ENCODE measurements around the gene OTUD6A.

The OTUD6A gene, protein sequence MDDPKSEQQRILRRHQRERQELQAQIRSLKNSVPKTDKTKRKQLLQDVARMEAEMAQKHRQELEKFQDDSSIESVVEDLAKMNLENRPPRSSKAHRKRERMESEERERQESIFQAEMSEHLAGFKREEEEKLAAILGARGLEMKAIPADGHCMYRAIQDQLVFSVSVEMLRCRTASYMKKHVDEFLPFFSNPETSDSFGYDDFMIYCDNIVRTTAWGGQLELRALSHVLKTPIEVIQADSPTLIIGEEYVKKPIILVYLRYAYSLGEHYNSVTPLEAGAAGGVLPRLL

DNA sequence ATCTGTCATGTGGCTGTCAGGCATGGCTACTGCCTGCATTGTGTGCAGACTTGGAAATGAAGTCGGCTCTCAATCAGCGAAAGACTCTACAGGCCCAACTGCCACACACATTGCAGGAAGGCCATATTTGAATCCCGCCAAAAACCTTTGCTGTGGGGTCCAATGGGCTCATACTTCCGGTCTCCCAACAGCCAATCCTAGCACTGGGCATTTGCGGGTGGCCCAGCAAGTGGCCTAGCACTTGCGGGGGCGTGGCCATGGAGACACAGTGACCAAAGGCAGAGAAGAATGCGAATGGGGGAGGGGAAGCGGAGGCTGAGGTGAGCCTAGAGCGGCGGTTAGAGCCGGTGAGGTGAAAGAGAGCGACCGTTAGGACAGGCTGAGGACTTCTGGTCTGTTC lies at the start of gene OTUD6A:
Gene OTUD6A (plus strand): TSS at position 382 of the 400 bp plus-strand sequence. CDS start 68 bp downstream, outside the sequence.
- DNase-seq = no peak

DNA sequence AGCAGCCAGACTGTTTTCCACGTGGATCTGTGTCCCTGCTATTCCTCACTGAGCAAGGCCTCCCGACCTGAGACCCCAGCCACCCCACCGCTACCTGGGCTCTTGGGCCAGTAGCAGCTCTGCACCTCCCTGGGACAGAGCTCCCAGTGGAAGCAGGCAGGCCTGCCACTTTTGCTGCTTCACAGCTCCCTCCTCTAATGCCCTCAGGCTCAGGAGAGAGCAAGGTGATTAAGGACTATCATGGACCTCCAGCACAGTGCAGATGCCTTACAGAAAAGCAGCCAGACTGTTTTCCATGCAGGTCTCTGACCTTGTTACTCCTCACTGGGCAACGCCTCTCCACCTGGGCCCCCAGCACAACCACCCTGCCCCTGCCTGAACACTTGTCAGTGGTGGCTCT lies 49.5 kb upstream of the OTUD6A start:
- no peak for DNase-seq

DNA sequence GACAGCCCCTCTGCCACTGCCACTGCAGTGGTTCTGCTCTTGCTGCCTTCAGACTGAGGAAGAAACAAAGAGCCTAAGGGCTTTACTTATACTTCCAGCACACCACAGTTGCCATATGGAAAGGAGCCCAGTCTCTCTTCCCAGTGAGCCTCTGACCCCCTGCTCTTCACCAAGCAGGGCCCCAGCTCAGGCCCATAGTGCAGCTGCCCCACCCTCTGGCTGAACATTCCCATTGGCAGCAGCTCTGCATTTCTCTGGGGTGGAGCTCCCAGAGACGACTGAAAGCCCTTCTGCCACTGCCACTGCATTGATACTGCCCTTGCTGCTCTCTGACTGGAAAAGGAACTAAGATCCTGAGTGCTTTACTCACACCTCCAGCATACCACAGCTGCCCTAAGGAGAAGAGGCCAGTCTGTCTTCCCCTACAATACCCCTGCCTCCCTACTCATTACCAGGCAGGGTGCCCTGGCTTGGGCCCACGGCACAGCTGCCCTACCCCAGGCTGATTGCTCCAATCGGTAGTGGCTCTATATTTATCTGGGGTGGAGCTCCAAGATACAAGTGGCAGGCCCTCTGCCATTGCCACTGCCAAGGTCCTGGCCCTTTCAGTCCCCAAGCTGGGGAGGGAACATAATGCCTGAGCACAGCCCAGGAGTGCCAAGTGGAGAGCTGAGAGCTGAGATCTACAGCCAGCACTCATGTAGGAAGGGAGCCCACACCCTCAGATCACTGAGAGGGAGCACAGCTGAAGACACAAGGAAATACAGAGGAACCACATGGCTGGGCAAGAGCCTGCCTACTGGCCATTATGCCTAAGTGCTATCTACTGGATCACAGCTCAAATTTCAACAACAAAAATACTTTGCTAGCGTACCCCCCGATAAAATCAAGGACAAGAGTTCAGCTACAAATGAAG lies 48.5 kb upstream of the OTUD6A start:
- no peak for DNase-seq

DNA sequence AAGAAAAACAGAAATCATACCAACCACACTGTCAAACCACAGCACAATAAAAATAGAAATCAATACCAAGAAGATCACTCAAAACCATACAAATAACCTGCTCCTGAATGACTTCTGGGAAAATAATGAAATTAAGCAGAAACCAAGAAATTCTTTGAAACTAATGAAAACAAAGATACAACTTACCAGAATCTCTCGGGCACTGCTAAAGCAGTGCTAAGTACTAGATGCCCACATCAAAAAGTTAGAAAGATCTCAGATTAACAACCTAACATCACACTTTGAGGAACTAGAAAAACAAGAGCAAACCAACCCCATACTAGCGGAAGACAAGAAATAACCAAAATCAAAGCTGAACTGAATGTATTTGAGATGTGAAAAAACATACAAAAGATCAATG lies 45.7 kb upstream of the OTUD6A start:
- no peak for DNase-seq

DNA sequence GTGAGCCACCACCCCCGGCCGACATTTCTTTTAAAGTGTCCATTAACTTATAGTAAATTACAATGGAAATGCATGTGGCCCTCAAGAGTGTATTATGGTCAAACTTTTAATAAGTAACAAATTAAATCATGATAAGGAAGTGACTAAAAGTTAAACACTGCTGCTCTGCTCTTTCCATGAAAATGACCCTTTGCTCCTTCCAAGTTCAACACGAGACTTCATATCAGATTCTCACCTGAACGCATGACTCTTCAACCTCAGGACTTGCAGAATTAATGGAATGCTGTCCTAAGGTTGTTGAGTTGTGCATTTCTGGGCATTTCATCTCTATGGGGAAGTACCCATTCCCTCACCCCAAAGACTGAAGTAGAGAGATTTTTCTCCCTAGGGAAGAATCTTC lies 39.6 kb upstream of the OTUD6A start:
- DNase-seq = no peak

DNA sequence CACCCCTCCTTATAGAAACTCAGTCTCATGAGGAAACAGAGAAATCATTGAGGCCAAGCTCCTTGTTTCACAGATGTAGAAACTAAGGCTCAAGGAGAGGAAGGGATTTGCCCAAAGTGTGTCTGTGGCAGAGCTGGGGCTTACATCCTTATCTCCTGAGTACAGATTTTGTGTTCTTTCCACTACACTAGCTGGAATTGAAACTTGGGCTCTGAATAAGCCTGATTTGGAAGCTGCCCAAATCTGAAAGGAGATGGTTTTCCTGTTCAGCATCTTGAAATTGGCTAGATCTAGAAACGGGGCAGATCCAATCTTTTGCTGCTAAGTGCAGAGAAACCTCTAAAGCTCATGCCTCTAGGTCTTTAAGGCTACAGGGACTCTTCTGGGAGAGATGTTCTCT lies 36.8 kb upstream of the OTUD6A start:
- DNase-seq = no peak

DNA sequence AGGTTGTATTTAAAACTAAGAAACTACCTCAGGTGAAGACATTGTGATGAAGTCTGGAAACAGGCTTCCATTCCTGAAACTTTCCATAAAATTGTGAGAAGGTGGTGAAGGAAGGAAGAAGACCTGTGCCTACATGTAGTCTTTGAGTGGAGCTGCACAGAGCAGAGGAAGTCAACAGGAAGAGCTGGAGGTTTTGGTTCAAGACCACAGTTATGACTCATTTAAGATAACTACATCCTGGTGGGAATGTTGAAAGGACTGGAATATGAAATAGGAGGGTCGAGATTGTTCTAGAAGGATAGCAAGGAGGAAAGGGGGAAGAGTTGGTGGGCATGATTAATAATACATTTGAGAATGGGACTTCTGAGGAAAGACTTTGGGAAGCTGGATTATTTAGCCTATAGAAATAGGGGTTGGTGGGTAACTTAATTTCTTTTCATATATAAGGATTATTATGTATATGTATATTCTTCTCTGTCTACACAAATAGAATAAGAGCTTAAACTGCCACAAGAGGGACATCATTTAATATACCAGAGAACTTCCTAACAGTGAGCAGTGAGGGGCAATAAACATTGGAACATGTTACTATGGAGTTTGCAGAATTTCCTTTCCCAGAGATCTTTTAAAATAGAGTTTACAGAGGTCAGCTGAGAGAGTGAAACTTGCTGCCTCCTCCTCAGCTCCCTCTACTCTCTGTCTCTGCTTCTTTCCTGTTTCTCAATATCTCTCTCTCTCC lies 36.0 kb upstream of the OTUD6A start:
- no peak for DNase-seq

DNA sequence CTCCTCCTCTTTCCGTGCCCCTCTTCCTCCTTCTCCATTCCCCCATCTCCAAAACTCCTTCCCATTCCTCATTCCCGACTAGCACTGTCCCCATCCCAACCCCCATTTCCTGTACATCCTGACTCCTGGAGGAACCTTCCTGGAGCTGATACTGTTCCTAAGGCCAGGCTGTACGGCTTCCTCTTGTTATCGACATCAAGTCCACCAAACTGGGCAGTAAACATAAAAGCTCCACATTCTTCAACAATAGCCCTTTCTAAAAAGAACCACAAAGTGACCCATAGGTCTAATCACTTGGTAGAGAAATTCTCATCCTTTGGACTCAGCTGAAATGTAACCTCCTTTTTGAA lies 35.4 kb upstream of the OTUD6A start:
- no peak for DNase-seq

DNA sequence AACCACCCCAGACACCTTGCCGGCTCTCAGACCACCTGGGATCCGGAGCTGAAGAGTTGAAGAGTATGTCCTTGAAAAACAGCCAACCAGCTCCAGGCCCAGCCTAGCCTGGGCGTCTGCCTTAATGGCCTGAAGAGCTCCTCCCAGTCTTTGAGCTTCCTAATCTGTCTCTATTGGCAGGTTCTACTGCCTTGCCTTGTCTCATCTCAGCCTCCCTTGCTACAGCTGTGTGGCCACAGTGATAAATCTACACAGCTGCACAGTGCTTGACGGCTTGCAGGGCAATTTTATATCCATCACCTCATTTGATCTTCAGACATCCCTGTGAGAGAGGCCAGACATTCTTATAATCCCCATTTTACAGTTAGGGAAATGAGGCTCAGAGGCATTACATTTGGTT lies 32.4 kb upstream of the OTUD6A start:
- no peak for DNase-seq

DNA sequence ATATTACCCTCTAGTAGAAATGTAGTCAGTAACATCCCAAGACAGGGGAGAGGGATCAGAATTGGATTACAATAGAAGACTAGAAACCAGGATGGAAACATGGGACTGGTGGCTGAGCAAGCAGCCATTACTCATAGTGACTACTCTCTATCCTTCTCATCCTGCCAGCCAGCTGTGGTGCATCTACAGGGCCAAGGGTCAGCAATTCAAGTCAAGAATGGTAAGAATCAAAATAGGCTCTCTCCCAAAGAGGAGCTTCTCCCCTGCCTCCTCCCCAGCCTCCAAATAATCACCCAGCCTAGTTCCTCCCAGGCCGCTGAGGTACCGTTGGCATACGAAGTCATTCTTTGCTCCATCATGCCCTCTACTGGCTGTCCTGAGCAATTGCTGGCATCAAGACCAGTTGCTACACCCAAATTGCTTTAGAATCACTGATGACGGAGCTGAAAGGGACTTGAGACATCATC lies 31.9 kb upstream of the OTUD6A start:
- no peak for DNase-seq

DNA sequence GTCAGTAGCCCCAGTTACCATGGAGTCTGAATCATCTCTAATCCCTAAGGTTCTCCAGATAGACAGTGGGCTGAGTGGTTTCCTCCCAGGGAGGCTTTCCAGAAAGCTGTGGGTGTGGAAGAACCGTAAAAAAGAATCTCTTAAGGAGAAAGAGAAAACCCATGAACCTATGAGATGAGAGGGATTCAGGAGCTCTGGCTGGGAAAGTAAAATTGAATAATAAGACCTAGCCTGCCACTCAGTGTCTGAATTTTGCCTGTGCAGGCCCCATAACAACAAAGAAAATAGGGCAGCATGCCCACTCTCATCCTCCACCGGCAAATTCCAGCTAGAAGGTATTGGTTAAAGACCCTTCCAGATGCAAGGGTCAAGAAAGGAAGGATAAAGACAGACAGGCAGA lies 29.5 kb upstream of the OTUD6A start:
- no peak for DNase-seq

DNA sequence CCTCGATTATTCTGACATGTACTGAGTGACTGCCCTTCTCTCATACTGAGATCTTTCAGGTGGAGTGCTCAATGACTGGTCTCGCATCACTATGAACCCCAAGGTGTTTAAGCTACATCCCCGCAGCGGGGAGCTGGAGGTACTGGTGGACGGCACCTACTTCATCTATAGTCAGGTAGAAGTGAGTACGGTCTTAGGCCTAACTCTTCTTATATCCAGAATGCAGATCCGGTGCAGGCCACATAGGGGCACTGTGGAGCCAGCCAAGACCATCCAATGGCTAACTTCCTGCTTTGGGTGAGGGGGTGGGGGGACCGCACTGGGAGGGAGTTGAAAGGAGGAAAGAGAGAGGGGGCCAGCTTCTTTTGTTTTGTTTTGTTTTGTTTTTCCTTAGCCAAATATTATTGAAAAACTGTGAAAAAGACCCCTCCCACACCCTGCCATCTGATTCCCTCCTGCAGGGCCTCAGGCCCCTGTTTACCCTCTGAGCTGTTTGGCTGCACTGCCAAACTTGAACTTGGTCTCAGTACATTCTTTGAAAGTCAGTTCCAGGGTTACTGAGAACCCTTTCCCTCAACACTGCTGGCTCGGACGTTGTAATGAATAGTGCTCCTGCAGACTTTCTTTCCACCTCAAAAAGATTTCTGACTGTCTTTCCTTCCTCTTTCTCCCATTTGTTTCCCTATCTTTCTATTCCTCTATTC lies 28.8 kb upstream of the OTUD6A start:
- no peak for DNase-seq

DNA sequence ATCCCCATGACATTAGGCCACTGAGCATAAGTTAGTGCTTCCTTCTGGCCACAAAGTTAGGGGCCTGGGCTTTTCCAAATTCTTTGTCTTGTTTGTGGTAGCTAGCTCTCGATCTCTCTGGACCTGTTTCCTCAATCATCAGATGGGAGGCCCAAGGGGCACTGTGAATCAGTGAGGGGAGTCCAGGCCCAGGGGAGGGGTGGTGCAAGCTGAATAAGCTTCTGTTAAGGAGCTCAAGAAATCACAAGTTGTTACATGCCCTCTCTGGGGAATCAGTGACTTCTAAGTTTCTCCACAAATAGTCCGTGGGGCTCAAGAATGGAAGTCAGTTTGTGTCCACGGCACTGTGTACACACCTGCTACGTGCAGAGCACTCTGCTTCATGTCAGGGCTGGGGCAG lies 27.6 kb upstream of the OTUD6A start:
- no peak for DNase-seq

DNA sequence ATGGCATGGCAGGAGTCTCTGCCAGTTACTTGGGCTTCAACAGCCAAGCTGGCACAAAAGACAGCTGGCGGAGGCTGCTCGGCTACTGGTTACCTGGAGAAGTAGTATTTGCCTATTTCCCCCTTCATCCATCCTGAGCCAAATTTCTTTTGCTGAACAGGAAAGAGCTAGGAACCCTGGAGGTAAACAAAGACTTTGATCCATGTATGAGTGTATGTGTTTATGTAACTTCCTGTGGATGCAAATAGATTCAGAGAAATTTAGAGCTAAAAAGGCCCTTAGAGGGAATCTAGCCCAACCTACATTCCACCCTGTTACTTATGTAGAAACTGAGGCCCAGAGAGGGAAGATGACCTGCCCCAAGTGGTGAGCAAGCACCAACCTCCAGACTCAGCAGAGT lies 23.7 kb upstream of the OTUD6A start:
- no peak for DNase-seq

DNA sequence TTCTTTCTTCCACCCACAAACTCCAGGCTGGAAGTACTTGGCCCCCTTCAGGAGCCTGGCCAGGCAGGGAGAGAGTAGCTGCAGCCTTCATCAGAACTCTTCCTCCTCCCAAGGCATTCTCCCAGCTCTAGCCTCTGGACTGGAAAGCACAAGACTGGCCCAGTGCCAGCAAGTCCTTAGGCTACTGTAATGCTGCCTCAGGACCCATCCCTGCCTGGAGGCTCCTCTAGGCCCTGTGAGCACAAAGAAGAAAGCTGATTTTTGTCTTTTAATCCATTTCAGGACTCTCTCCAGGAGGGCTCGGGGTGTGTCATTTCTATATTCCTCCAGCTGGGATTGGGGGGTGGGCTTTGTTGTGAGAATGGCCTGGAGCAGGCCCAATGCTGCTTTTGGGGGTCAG lies 23.3 kb upstream of the OTUD6A start:
- DNase-seq = no peak

DNA sequence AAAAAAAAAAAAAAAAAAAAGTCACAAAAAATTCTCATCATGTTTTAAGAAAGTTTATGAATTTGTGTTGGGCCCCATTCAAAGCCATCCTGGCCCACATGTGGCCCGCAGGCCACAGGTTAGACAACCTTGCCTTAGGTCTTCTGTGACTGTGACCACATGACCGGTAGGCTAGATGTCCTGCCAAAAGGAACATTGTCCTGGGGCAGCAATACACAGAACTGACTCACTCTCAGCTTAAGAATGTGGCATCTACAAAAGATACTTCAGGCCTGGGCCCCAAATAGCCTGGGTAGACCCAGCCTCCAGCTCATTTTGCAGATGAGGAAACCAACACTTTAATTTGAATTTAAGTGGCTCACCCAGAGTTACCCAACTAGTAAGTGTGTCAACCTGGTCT lies 22.5 kb upstream of the OTUD6A start:
- no peak for DNase-seq

DNA sequence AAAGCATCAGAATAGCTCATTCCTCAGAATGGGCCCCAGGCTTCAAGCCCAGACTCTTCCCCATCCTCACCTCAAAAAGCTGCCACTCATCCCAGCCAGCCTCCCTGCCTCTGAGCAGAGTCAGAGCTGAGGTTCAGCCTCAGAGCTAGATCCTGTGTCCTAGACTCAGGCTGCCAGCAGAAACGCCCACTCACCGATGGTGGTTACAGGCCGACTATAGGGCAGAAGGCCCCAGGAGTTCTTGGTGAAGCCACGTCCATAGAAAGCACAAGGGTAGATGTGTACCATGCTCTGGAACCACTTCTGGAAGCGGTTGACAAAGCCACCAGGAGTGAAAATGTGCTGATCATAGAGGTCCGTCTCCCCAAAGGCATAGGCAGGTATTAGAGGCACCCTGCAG lies 20.3 kb upstream of the OTUD6A start:
- no peak for DNase-seq

DNA sequence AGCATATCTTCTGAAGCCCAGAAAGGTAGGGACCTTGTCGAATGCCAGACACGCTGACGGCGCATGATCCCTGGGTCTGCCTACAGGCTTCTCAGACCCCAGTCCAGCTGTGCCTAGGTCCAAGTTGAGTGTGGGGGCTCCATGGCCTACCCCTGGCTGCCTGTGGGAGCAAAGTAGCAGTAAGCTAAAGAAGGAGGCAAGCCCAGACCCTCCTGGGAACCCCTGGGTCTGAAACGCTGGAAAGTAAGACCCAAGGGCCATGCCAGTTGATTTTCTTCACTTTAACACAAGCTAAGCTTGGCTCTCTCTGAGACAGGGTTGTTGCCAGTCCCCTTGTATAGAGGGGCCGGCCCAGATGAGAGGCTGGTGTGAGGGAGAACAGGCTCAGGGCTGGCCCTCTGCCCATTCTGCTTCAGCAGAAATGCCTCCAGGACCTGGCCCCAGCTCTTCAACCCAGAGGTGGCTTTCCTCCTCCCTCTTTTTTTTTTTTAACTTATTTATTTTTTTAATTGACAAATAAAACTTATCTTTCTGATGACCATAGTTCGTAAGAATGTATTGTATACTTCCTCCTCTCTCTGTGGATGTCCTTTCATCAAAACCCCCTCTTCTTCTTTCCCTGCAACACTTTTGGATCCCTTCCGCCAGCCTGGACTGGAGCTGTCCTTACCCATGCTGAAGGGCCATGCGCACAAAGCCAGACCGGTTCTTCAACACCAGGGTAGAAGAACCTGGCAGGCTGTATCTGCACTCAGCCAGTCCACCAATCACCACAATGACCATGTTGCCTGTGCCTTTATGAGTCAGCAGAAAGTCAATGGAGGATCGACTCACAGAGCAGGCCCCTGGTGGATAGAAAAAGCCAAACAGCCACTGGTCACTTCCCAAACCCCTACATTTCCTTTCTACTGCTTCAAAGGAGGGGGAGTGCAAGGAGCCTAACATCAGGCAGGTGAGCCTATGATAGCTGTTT lies 19.6 kb upstream of the OTUD6A start:
- DNase-seq = no peak

DNA sequence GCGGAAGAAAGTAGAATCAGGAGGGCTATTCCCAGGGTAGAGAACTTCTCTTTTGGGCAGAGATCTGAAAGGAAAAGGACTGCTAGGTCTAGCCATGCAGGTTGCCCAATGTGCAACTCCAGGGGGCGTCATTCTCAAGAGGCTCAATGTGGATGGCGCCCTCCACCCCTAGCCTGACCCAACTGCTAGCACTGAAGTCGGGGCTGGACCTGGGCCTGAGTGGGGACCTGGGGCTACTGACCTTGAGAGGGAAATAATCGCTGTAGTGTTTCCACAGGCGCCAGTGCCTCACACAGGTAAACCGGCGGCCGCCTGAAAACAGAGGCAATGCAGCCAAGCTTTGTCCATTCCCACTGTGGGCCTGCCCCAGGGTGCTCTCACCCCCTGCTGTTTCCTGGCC lies 18.6 kb upstream of the OTUD6A start:
- DNase-seq = no peak

DNA sequence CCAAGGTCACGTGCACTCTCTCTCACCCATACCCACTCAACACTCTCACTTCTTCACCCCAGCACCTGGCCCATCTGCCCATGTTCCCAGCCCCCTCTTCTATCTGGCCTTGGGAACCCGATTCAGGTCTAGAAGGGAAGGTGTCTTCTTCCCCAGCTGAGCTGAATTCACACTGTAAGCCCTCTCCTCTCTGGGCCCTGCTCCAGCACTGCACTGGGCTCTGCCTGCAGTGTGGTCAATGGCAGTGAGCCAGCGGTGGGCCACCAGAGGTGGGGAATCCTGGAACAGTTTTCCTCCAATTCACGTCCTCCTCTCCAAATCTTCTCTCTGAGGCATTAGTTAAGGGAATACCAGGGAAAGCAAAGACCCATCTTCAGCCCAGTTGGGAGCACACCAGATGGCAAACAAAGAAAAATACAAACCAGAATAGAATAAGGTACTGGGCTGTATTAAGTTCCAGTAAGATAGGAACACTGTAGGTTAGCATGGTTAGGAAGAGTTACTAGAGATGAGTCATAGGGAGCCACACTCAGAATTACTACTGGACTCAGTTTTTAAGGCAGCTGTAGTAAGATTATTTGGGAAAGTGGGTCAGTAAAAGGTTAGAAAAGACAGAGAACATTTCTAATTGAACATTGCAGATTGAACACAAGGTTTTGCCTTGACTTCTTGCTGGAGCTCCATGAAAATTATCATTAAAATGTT lies 17.6 kb upstream of the OTUD6A start:
- DNase-seq = no peak

DNA sequence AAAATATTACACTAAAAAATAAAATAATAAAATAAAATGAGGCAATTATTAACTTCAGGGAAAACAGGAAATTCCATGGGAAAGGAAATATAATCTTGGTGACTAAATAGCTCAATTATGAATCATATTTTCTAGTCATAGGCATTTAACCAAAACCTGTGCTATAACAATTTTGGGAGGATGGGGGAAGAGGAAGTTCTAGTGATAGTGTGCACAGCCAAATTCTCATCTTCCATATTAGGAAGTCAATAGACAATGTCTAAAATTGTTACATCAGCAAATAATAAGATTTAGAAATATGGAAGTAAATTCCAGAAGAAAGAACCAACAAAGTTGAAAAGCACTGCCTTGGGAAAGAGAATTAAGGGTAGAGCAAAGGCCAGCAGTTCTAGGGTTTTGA lies 15.3 kb upstream of the OTUD6A start:
- DNase-seq = no peak

Measured in activated CD8-positive, alpha-beta memory T cell treated with anti-CD3 and anti-CD28 coated beads, Interleukin-2, amount 50 U/mL, for 4 hours (primary cell).